GM10266 (cell line): ENCODE data around the gene TMPRSS6.
A peak's percentile ranks its signal among the peaks of the same experiment; 100 is the strongest.

Experiments used
- DNase-seq: peaks from one replicate; pipeline ENCODE4 v3.0.0; 2012; ENCODE audit errors: extremely low spot score
- CTCF ChIP-seq: IDR thresholded peaks from 2 replicates; pipeline ENCODE4 v1.5.1; 2012; ENCODE audit warnings: mild to moderate bottlenecking, low read depth; ENCODE audit not compliant: control insufficient read depth, insufficient read depth; ENCODE audit errors: missing control alignments

The TMPRSS6 gene

GRCh38 chr22:37050913-37051312 is 58.6 kb downstream of the TMPRSS6 start:
- no peak for DNase-seq
- TF ChIP-seq CTCF: no peak

DNA sequence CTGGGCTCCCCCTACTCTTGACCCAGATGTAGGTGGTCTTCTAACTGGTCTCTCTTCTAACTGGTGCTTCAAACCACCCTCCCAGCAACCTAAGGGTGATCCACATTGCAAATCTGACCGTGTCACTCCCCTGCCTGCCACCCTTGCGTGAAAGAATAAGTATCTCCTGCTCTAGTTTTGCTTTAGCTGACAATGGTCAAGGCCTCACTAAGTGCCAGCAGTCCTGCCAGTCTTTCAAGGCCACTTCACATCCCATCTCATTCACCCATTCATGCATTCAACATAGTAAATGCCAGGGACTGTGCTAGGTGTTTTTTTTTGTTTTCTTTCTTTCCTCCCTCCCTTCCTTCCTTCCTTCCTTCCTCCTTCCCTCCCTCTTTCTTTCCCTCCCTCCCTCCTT is 60.3 kb downstream of the TMPRSS6 start:
- no peak for DNase-seq
- TF ChIP-seq CTCF: no peak

GRCh38 chr22:37048133-37048532 is 61.4 kb downstream of the TMPRSS6 start:
- no peak for TF ChIP-seq CTCF
- DNase-seq: no peak

DNA sequence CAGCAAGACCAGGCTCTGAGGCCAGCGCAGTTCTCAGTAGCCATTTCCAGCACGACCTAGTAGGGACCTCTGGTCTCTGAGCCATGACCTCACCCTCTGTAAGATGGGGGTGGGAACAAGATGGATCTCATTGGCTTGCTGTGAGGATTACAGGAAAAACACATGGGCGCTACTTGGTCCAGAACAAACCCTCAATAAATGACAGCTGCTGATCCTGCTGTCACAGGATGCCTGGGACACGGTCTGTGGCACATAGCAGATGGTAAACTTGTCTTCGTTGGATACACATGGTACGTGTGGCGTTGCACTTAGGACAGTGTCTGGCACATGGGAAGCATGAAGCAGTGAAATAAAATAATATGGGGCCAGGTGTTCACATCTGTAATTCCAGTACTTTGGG is 62.5 kb downstream of the TMPRSS6 start:
- no peak for DNase-seq
- no peak for TF ChIP-seq CTCF

GRCh38 chr22:37046589-37046988 is 62.9 kb downstream of the TMPRSS6 start:
- no peak for TF ChIP-seq CTCF
- DNase-seq: no peak

DNA sequence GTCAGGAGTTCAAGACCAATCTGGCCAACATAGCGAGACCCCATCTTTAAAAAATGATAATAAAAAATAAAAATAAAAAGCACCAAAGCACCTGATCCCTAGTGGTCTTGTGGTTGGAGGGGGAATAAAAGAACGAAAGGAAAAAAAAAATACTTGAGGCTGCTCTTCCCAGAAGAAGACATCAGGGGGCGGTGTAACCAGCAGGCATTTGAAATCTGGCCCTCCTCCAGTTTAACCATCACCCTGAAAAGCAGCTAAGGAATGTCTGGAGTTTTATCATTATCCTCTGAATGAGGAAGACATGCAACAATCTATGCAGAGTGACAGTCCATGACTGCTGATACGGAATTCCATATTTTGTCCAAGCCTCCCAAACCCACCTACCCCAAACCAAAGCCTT is 63.6 kb downstream of the TMPRSS6 start:
- DNase-seq: peak; percentile 62
- peak; percentile 33 for TF ChIP-seq CTCF

GRCh38 chr22:37044634-37045625 is 64.6 kb downstream of the TMPRSS6 start:
- DNase-seq: no peak
- TF ChIP-seq CTCF: no peak
